GM12872 (cell line): Measurements from ENCODE around the gene CCM2L.

ENCODE experiments used
- CTCF ChIP-seq: IDR thresholded peaks from 3 replicates; pipeline ENCODE4 v1.5.1; 2011; ENCODE audit warnings: low read depth, mild to moderate bottlenecking, low read length, moderate library complexity; ENCODE audit not compliant: insufficient read depth

CCM2L gene

GRCh38 chr20:32009564-32009963 lies 674 bp upstream of the CCM2L start:
- no peak for TF ChIP-seq CTCF

GRCh38 chr20:32010666-32011065 lies 428 bp downstream of the CCM2L start:
- TF ChIP-seq CTCF: no peak

- no peak for TF ChIP-seq CTCF
Measured at GRCh38 chr20:32012159-32012688, 2.0 kb downstream of the CCM2L start.

GRCh38 chr20:32013326-32013725 lies 3.1 kb downstream of the CCM2L start:
- no peak for TF ChIP-seq CTCF

- peak; percentile 23; the same call in 1 of the 3 replicates for TF ChIP-seq CTCF
Measured at GRCh38 chr20:32017711-32018251, 7.5 kb downstream of the CCM2L start.

- TF ChIP-seq CTCF: no peak
Measured at GRCh38 chr20:32018269-32019155, 8.3 kb downstream of the CCM2L start.

GRCh38 chr20:32019156-32019510 lies 8.9 kb downstream of the CCM2L start:
- 0 out of 3 replicates have a peak, but pooled peaks have one; percentile 21 for TF ChIP-seq CTCF
